ENCODE results near the gene SLC9A7. TPM values are rescaled to one million over a fixed set of nuclear protein-coding genes. Genes with fewer than 3 reads are reported as not detected.

Gene SLC9A7
- total RNA-seq, 1 experiment from 2014 or later, result 13.1 TPM

DNA sequence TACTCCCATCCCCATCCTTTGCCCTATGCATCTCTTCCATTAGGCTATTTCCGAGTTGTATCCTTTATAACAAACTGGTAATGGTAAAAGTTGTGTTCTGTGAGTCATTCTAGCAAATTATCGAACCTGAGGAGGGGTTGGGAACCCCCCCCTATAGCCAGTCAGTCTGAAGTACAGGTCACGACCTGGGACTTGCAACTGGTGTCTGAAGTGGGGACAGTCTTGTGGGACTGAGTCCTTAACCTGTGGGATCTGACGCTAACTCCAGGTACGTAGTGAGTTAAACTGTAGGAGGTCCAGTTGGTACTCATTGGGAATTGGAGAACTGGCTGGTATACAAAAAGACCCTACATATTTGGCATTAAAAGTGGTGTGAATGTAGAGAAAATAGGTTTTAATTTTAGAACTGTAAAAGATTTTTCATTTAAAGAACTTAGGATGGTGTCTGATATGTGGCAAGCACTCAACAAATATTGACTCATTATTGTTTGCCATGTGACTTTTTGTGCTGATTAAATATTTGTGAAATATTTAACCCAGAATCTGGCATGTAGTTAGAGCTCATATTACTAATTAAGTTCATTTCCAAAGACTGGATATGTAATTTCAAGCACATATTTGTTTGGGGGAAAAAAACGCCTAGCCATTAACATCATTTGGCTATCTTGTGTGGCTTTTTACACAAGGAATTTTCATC lies 134.7 kb downstream of the SLC9A7 start:
- CTCF ChIA-PET, result no interaction called here
- DNase-seq (ENCODE audit: low spot score), result no peak

GRCh38 chrX:46621572-46621971 lies 137.3 kb downstream of the SLC9A7 start:
- intact Hi-C loops (cut with micrococcal nuclease; ENCODE audit: unreplicated experiment), result no loop called here
- H3K4me1 ChIP-seq (ENCODE audit: insufficient read depth, low read length, poor library complexity, severe bottlenecking), result peaks cover under 1% of the 10 kb centered on the region
- ChIA-PET CTCF (no interaction called here), POLR2A (ENCODE audit: low non-redundant PET) (no interaction called here)
- TF ChIP-seq CTCF (conservative IDR thresholded peaks at IDR 0.05; ENCODE audit: low read depth, low read length), result no peak
- TF ChIP-seq EZH2 (IDR thresholded peaks at IDR 0.05; ENCODE audit: borderline replicate concordance, low read depth, low read length, poor library complexity, severe bottlenecking), result no peak
- H3K36me3 ChIP-seq (ENCODE audit: insufficient read depth, low read length, poor library complexity, severe bottlenecking), result no peaks in the 10 kb centered on the region
- no peak overlapping the region for H3K4me3 ChIP-seq (ENCODE audit: low read depth, low read length, poor library complexity, severe bottlenecking)
- no TSS peak for BruUV-seq (replicated peaks)
- H3K9me3 ChIP-seq (ENCODE audit: low read depth, low read length, poor library complexity, severe bottlenecking), result peaks cover 8% of the 10 kb centered on the region
- no peak for DNase-seq (ENCODE audit: low spot score)
- no peak overlapping the region for H3K27ac ChIP-seq (ENCODE audit: low read depth, low read length, poor library complexity, severe bottlenecking)
- H3K27me3 ChIP-seq (replicated peaks; ENCODE audit: insufficient read depth, low read depth, low read length, poor library complexity), result no peaks in the 10 kb centered on the region

More for the DNA sequence above, 134.7 kb downstream of the SLC9A7 start:
- no peaks in the 10 kb centered on the region for H3K27me3 ChIP-seq (replicated peaks; ENCODE audit: insufficient read depth, low read depth, low read length, poor library complexity)
- no peak overlapping the region for H3K27ac ChIP-seq (ENCODE audit: low read depth, low read length, poor library complexity, severe bottlenecking)
- intact Hi-C loops (cut with micrococcal nuclease; ENCODE audit: unreplicated experiment), result no loop called here
- peaks cover 5% of the 10 kb centered on the region for H3K4me1 ChIP-seq (ENCODE audit: insufficient read depth, low read length, poor library complexity, severe bottlenecking)
- TF ChIP-seq CTCF (conservative IDR thresholded peaks at IDR 0.05; ENCODE audit: low read depth, low read length), result no peak
- POLR2A ChIA-PET (ENCODE audit: low non-redundant PET), result no interaction called here
- peaks cover 4% of the 10 kb centered on the region for H3K9me3 ChIP-seq (ENCODE audit: low read depth, low read length, poor library complexity, severe bottlenecking)
- no TSS peak for BruUV-seq (replicated peaks)
- H3K4me3 ChIP-seq (ENCODE audit: low read depth, low read length, poor library complexity, severe bottlenecking), result no peak overlapping the region
- H3K36me3 ChIP-seq (ENCODE audit: insufficient read depth, low read length, poor library complexity, severe bottlenecking), result no peaks in the 10 kb centered on the region

DNA sequence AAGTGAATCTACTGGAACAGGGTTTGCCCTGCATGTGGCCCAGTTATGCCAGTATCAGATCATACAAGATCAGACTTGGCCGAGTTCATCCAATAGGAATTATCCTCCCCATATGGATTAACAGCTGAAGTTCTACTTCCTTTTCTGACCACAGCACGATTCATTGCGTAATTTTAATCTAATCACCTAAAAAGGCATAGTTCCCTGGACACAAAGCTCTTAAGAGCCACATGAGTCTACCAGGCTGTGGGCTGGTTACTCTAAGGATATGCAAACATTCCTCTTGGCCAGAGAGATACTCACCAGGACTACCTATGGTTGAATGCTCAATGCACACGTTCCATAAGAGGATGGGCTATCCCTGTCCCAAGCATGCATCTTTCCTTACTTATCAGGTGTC lies 138.4 kb downstream of the SLC9A7 start:
- no peaks in the 10 kb centered on the region for H3K27me3 ChIP-seq (replicated peaks; ENCODE audit: insufficient read depth, low read depth, low read length, poor library complexity)

More for the DNA sequence above, 138.4 kb downstream of the SLC9A7 start:
- intact Hi-C loops (cut with micrococcal nuclease; ENCODE audit: unreplicated experiment), result no loop called here
- CTCF ChIA-PET, result no interaction called here
- no TSS peak for BruUV-seq (replicated peaks)
- POLR2A ChIA-PET (ENCODE audit: low non-redundant PET), result no interaction called here
- TF ChIP-seq EZH2 (IDR thresholded peaks at IDR 0.05; ENCODE audit: borderline replicate concordance, low read depth, low read length, poor library complexity, severe bottlenecking), result no peak
- no peak for TF ChIP-seq CTCF (conservative IDR thresholded peaks at IDR 0.05; ENCODE audit: low read depth, low read length)
- Histone ChIP-seq H3K4me1 (ENCODE audit: insufficient read depth, low read length, poor library complexity, severe bottlenecking) (no peaks in the 10 kb centered on the region), H3K27ac (ENCODE audit: low read depth, low read length, poor library complexity, severe bottlenecking) (no peak overlapping the region), H3K4me3 (ENCODE audit: low read depth, low read length, poor library complexity, severe bottlenecking) (no peak overlapping the region), H3K36me3 (ENCODE audit: insufficient read depth, low read length, poor library complexity, severe bottlenecking) (no peaks in the 10 kb centered on the region), H3K9me3 (ENCODE audit: low read depth, low read length, poor library complexity, severe bottlenecking) (peaks cover 8% of the 10 kb centered on the region)
- DNase-seq (ENCODE audit: low spot score), result no peak

Measured in A673 (cell line).